HepG2 (cell line): ENCODE data around the gene CCNB1. TPM values are rescaled to one million over a fixed set of nuclear protein-coding genes. Genes with fewer than 3 reads are reported as not detected.

Experiments
- HOXA9 ChIP-seq: sonication (generic); formaldehyde crosslinking; IDR thresholded peaks from 2 replicates; pipeline ENCODE4 v1.8.1; 2022; ENCODE audit warnings: missing genetic modification reagents, mild to moderate bottlenecking, moderate library complexity, borderline replicate concordance
- KDM2A ChIP-seq: sonication (generic); formaldehyde crosslinking; IDR thresholded peaks from 2 replicates; pipeline ENCODE4 v1.4.0; 2020; ENCODE audit warnings: low read depth, missing genetic modification reagents, borderline replicate concordance
- REXO4 ChIP-seq: sonication (generic); formaldehyde crosslinking; IDR thresholded peaks from 2 replicates; pipeline ENCODE4 v1.8.0; 2022; ENCODE audit warnings: missing genetic modification reagents, mild to moderate bottlenecking, borderline replicate concordance
- SMYD3 ChIP-seq: sonication (generic); formaldehyde crosslinking; IDR thresholded peaks from 2 replicates; pipeline ENCODE4 v1.8.1; 2023; ENCODE audit warnings: mild to moderate bottlenecking, missing genetic modification reagents
- TCF12 ChIP-seq, 2 experiments: fragments of 450-650 bp in 1 of 2; sonication (generic) in 1 of 2; formaldehyde crosslinking in 1 of 2; IDR thresholded peaks; 2 replicates each; pipeline versions ENCODE4 v1.6.1 to v1.8.0; 2017 to 2022; ENCODE audit warnings: antibody characterized with exemption in 1 of 2, mild to moderate bottlenecking in 1 of 2, missing genetic modification reagents in 1 of 2, moderate library complexity in 1 of 2
- U2AF2 ChIP-seq: fragments of 200-400 bp; formaldehyde crosslinking; IDR thresholded peaks from 2 replicates; pipeline ENCODE4 v1.6.1; 2017; ENCODE audit warnings: low read depth, mild to moderate bottlenecking, low read length
- ZNF615 ChIP-seq: sonication (generic); formaldehyde crosslinking; IDR thresholded peaks from 2 replicates; pipeline ENCODE4 v1.5.0; 2020; ENCODE audit warnings: mild to moderate bottlenecking, missing genetic modification reagents, borderline replicate concordance
- polyA plus RNA-seq, 8 experiments: library from polyadenylated mRNA; depleted of rRNA in 3 of 8; stranded (reverse) in 7 of 8; unstranded in 1 of 8; fragments of >200 nt; fragmentation: Illumina TruSeq in 4 of 8; extraction: Trizol in 4 of 8; gene quantifications; 2 replicates each; pipeline versions ENCODE4 v1.2.1 to v1.2.3, GENCODE V29; 2011 to 2016; ENCODE audit warnings: low read depth in 4 of 8, missing spikeins in 1 of 8, mixed read lengths in 1 of 8; ENCODE audit not compliant: insufficient read depth in 1 of 8
- total RNA-seq, 5 experiments: library from RNA; depleted of rRNA; stranded (reverse); fragments of >200 nt; fragmentation: Illumina TruSeq; extraction: Trizol; gene quantifications; 2 replicates each; pipeline ENCODE4 v1.2.3, GENCODE V29; 2016; ENCODE audit warnings: low read depth in 1 of 5
- TF ChIP-seq, protein P1 (sequence below): sonication (generic); formaldehyde crosslinking; IDR thresholded peaks from 2 replicates; pipeline ENCODE4 v1.4.0; 2020; ENCODE audit warnings: missing genetic modification reagents, borderline replicate concordance
- TF ChIP-seq, protein P2 (sequence below): sonication (generic); formaldehyde crosslinking; conservative IDR thresholded peaks from 2 replicates; pipeline ENCODE4 v1.4.0; 2020; ENCODE audit warnings: mild to moderate bottlenecking, missing genetic modification reagents, moderate library complexity
- TF ChIP-seq, protein P3 (sequence below): sonication (generic); formaldehyde crosslinking; IDR thresholded peaks from 2 replicates; pipeline ENCODE4 v1.5.0; 2020; ENCODE audit warnings: mild to moderate bottlenecking, missing genetic modification reagents, borderline replicate concordance

The CCNB1 gene
- total and polyA plus RNA-seq, 2 of the 13 experiments (the other 11 are each of a cell fraction or from before 2014, with no cell fraction given): 82.3 to 316 TPM

DNA sequence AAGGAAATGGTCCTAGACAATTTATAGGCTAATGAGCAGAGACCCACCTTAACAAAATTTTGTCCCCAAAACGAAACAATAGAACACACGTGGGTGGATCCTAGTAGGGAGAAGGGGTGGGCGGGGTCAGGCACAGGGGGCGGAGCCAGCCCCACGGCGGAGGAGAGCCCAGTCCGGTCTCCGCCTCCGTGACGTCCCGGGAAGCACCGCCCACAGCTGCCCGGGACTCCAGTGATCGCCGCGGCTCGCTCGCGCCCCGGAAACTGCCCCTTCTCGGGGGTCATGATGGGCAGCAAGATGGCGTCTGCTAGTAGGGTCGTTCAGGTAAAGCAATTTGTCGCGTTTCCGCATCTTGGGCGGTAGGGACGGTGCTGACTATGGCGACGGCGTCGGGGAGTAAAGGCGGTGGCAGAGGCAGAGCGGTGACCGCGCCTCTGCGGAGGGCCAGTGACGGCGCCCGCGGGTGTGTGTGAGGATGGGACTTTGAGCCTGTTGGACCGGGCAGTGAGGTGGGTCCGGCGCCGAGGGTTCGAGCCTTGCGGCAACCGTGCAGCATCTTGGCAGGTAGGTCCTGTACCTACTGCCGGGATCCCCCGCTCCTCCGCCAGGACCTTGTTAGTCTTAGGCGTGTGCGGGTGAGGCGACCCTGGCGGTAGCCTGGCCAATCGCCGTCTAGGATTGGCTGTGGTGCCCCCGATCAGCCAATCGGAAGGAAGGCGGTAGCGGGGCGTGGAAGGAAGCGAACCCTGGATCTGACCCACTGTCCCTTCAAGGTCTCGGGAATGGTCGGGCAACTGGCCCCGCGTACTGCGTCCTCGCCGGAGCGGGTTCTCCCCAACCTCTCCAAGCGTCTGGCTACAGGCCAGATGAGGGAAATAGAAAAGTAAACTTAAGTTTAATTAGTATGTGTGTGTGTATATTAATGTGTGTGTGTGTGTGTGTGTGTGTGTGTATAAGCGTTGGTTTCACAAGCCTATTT lies 50.9 kb downstream of the CCNB1 start (continued):
- TF ChIP-seq, protein P1, sequence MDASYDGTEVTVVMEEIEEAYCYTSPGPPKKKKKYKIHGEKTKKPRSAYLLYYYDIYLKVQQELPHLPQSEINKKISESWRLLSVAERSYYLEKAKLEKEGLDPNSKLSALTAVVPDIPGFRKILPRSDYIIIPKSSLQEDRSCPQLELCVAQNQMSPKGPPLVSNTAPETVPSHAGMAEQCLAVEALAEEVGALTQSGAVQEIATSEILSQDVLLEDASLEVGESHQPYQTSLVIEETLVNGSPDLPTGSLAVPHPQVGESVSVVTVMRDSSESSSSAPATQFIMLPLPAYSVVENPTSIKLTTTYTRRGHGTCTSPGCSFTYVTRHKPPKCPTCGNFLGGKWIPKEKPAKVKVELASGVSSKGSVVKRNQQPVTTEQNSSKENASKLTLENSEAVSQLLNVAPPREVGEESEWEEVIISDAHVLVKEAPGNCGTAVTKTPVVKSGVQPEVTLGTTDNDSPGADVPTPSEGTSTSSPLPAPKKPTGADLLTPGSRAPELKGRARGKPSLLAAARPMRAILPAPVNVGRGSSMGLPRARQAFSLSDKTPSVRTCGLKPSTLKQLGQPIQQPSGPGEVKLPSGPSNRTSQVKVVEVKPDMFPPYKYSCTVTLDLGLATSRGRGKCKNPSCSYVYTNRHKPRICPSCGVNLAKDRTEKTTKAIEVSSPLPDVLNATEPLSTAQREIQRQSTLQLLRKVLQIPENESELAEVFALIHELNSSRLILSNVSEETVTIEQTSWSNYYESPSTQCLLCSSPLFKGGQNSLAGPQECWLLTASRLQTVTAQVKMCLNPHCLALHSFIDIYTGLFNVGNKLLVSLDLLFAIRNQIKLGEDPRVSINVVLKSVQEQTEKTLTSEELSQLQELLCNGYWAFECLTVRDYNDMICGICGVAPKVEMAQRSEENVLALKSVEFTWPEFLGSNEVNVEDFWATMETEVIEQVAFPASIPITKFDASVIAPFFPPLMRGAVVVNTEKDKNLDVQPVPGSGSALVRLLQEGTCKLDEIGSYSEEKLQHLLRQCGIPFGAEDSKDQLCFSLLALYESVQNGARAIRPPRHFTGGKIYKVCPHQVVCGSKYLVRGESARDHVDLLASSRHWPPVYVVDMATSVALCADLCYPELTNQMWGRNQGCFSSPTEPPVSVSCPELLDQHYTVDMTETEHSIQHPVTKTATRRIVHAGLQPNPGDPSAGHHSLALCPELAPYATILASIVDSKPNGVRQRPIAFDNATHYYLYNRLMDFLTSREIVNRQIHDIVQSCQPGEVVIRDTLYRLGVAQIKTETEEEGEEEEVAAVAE: peak; percentile 98
- TF ChIP-seq U2AF2 (no peak), KDM2A (peak; percentile 92), ZNF615 (no peak), HOXA9 (CRISPR knock-in tag) (no peak), SMYD3 (CRISPR knock-in tag) (peak; percentile 78; the same call in 1 of the 2 replicates), REXO4 (CRISPR knock-in tag) (no peak), TCF12 (IDR thresholded peaks at IDR 0.05) (no peak), TCF12 (CRISPR knock-in tag; IDR thresholded peaks at IDR 0.05) (peak; percentile 62; the same call in 1 of the 2 replicates)
- TF ChIP-seq, protein P2, sequence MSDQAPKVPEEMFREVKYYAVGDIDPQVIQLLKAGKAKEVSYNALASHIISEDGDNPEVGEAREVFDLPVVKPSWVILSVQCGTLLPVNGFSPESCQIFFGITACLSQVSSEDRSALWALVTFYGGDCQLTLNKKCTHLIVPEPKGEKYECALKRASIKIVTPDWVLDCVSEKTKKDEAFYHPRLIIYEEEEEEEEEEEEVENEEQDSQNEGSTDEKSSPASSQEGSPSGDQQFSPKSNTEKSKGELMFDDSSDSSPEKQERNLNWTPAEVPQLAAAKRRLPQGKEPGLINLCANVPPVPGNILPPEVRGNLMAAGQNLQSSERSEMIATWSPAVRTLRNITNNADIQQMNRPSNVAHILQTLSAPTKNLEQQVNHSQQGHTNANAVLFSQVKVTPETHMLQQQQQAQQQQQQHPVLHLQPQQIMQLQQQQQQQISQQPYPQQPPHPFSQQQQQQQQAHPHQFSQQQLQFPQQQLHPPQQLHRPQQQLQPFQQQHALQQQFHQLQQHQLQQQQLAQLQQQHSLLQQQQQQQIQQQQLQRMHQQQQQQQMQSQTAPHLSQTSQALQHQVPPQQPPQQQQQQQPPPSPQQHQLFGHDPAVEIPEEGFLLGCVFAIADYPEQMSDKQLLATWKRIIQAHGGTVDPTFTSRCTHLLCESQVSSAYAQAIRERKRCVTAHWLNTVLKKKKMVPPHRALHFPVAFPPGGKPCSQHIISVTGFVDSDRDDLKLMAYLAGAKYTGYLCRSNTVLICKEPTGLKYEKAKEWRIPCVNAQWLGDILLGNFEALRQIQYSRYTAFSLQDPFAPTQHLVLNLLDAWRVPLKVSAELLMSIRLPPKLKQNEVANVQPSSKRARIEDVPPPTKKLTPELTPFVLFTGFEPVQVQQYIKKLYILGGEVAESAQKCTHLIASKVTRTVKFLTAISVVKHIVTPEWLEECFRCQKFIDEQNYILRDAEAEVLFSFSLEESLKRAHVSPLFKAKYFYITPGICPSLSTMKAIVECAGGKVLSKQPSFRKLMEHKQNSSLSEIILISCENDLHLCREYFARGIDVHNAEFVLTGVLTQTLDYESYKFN: no peak; the same call in none of the 2 replicates
- TF ChIP-seq, protein P3, sequence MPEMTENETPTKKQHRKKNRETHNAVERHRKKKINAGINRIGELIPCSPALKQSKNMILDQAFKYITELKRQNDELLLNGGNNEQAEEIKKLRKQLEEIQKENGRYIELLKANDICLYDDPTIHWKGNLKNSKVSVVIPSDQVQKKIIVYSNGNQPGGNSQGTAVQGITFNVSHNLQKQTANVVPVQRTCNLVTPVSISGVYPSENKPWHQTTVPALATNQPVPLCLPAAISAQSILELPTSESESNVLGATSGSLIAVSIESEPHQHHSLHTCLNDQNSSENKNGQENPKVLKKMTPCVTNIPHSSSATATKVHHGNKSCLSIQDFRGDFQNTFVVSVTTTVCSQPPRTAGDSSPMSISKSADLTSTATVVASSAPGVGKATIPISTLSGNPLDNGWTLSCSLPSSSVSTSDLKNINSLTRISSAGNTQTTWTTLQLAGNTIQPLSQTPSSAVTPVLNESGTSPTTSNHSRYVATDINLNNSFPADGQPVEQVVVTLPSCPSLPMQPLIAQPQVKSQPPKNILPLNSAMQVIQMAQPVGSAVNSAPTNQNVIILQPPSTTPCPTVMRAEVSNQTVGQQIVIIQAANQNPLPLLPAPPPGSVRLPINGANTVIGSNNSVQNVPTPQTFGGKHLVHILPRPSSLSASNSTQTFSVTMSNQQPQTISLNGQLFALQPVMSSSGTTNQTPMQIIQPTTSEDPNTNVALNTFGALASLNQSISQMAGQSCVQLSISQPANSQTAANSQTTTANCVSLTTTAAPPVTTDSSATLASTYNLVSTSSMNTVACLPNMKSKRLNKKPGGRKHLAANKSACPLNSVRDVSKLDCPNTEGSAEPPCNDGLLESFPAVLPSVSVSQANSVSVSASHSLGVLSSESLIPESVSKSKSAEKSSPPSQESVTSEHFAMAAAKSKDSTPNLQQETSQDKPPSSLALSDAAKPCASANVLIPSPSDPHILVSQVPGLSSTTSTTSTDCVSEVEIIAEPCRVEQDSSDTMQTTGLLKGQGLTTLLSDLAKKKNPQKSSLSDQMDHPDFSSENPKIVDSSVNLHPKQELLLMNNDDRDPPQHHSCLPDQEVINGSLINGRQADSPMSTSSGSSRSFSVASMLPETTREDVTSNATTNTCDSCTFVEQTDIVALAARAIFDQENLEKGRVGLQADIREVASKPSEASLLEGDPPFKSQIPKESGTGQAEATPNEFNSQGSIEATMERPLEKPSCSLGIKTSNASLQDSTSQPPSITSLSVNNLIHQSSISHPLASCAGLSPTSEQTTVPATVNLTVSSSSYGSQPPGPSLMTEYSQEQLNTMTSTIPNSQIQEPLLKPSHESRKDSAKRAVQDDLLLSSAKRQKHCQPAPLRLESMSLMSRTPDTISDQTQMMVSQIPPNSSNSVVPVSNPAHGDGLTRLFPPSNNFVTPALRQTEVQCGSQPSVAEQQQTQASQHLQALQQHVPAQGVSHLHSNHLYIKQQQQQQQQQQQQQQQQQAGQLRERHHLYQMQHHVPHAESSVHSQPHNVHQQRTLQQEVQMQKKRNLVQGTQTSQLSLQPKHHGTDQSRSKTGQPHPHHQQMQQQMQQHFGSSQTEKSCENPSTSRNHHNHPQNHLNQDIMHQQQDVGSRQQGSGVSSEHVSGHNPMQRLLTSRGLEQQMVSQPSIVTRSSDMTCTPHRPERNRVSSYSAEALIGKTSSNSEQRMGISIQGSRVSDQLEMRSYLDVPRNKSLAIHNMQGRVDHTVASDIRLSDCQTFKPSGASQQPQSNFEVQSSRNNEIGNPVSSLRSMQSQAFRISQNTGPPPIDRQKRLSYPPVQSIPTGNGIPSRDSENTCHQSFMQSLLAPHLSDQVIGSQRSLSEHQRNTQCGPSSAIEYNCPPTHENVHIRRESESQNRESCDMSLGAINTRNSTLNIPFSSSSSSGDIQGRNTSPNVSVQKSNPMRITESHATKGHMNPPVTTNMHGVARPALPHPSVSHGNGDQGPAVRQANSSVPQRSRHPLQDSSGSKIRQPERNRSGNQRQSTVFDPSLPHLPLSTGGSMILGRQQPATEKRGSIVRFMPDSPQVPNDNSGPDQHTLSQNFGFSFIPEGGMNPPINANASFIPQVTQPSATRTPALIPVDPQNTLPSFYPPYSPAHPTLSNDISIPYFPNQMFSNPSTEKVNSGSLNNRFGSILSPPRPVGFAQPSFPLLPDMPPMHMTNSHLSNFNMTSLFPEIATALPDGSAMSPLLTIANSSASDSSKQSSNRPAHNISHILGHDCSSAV (CRISPR knock-in tag): no peak
